WTC11 (cell line): ENCODE data around the gene CPXM2. TPM values are rescaled to one million over a fixed set of nuclear protein-coding genes. Genes with fewer than 3 reads are reported as not detected.

ENCODE experiments used
- ATAC-seq: fragments of 200-7000 bp; cut with Tn5 transposase; 2 replicates; pipeline ENCODE4 v1.10.0; 2021; ENCODE audit warnings: mild to moderate bottlenecking, moderate library complexity
- CTCF ChIA-PET: fragments of 300-600 bp; sonication (Branson Sonifier 250); formaldehyde crosslinking; loops from one replicate; lab custom pipeline; 2021; ENCODE audit warnings: antibody characterized with exemption; lab: Charles Lee
- POLR2A ChIA-PET: fragments of 350-600 bp; sonication (Branson Sonifier 250); formaldehyde crosslinking; loops from one replicate; lab custom pipeline; 2021; ENCODE audit warnings: antibody characterized with exemption; lab: Charles Lee
- DNase-seq: peaks from one replicate; pipeline ENCODE4 v3.0.0; 2021; ENCODE audit warnings: low spot score
- H3K27ac Mint-ChIP-seq: 2 replicates; pipeline ENCODE4 v1.8.0; 2021; ENCODE audit warnings: mixed read lengths
- H3K27me3 Mint-ChIP-seq: 2 replicates; pipeline ENCODE4 v1.8.0; 2021; ENCODE audit warnings: low read depth, mild to moderate bottlenecking, moderate library complexity, mixed read lengths
- H3K36me3 Mint-ChIP-seq: 2 replicates; pipeline ENCODE4 v1.8.0; 2021; ENCODE audit warnings: mixed read lengths
- H3K4me1 Mint-ChIP-seq: 2 replicates; pipeline ENCODE4 v1.8.0; 2022; ENCODE audit warnings: mixed read lengths
- H3K4me3 Mint-ChIP-seq: 2 replicates; pipeline ENCODE4 v1.8.0; 2021; ENCODE audit warnings: mild to moderate bottlenecking, moderate library complexity, mixed read lengths
- H3K9me3 Mint-ChIP-seq: 2 replicates; pipeline ENCODE4 v1.8.0; 2021; ENCODE audit warnings: mixed read lengths
- CREM ChIP-seq: sonication (generic); formaldehyde crosslinking; IDR thresholded peaks from 2 replicates; pipeline ENCODE4 v1.8.1; 2022; ENCODE audit warnings: mild to moderate bottlenecking, missing genetic modification reagents, moderate library complexity
- ESRRA ChIP-seq: sonication (generic); formaldehyde crosslinking; IDR thresholded peaks from 2 replicates; pipeline ENCODE4 v1.8.1; 2022; ENCODE audit warnings: mild to moderate bottlenecking, missing genetic modification reagents, borderline replicate concordance
- FOXJ3 ChIP-seq: sonication (generic); formaldehyde crosslinking; IDR thresholded peaks from 2 replicates; pipeline ENCODE4 v1.9.0; 2021; ENCODE audit warnings: missing genetic modification reagents, mild to moderate bottlenecking, borderline replicate concordance
- FOXK1 ChIP-seq: sonication (generic); formaldehyde crosslinking; IDR thresholded peaks from 2 replicates; pipeline ENCODE4 v1.8.0; 2022; ENCODE audit warnings: mild to moderate bottlenecking, moderate library complexity, missing genetic modification reagents
- HMGXB4 ChIP-seq: sonication (generic); formaldehyde crosslinking; IDR thresholded peaks from 2 replicates; pipeline ENCODE4 v1.8.1; 2023; ENCODE audit warnings: mild to moderate bottlenecking, moderate library complexity, missing genetic modification reagents
- JAZF1 ChIP-seq: fragments of 250-450 bp; sonication (Bioruptor Pico); IDR thresholded peaks from 2 replicates; pipeline ENCODE4 v1.9.0; 2021; ENCODE audit warnings: moderate library complexity, mild to moderate bottlenecking, inconsistent platforms
- NR2C2 ChIP-seq: sonication (generic); formaldehyde crosslinking; IDR thresholded peaks from 2 replicates; pipeline ENCODE4 v1.8.0; 2022; ENCODE audit warnings: mild to moderate bottlenecking, missing genetic modification reagents
- RORB ChIP-seq: fragments of 250-450 bp; sonication (Bioruptor Pico); IDR thresholded peaks from 2 replicates; pipeline ENCODE4 v1.9.0; 2021; ENCODE audit warnings: mild to moderate bottlenecking
- SMAD4 ChIP-seq: sonication (generic); formaldehyde crosslinking; IDR thresholded peaks from 2 replicates; pipeline ENCODE4 v1.8.0; 2022; ENCODE audit warnings: mild to moderate bottlenecking, missing genetic modification reagents
- TEAD4 ChIP-seq: sonication (generic); formaldehyde crosslinking; IDR thresholded peaks from 2 replicates; pipeline ENCODE4 v1.8.0; 2022; ENCODE audit warnings: mild to moderate bottlenecking, missing genetic modification reagents
- ZNF138 ChIP-seq: sonication (generic); formaldehyde crosslinking; conservative IDR thresholded peaks from 2 replicates; pipeline ENCODE4 v1.8.1; 2022; ENCODE audit warnings: mild to moderate bottlenecking, moderate library complexity, missing genetic modification reagents
- ZNF532 ChIP-seq: fragments of 250-450 bp; sonication (Bioruptor Pico); IDR thresholded peaks from 2 replicates; pipeline ENCODE4 v1.9.0; 2021; ENCODE audit warnings: mild to moderate bottlenecking, borderline replicate concordance
- total RNA-seq: library from RNA; stranded (reverse); gene quantifications from 3 replicates; pipeline ENCODE4 v1.2.3, GENCODE V29; 2021
- TF ChIP-seq, protein P1 (sequence below): sonication (generic); formaldehyde crosslinking; conservative IDR thresholded peaks from 2 replicates; pipeline ENCODE4 v1.8.1; 2022; ENCODE audit warnings: mild to moderate bottlenecking, missing genetic modification reagents
- TF ChIP-seq, protein P2 (sequence below): sonication (generic); formaldehyde crosslinking; IDR thresholded peaks from 2 replicates; pipeline ENCODE4 v1.8.0; 2022; ENCODE audit warnings: mild to moderate bottlenecking, missing genetic modification reagents

The CPXM2 gene
- total RNA-seq, 1 experiment from 2014 or later = 3.4 TPM

DNA sequence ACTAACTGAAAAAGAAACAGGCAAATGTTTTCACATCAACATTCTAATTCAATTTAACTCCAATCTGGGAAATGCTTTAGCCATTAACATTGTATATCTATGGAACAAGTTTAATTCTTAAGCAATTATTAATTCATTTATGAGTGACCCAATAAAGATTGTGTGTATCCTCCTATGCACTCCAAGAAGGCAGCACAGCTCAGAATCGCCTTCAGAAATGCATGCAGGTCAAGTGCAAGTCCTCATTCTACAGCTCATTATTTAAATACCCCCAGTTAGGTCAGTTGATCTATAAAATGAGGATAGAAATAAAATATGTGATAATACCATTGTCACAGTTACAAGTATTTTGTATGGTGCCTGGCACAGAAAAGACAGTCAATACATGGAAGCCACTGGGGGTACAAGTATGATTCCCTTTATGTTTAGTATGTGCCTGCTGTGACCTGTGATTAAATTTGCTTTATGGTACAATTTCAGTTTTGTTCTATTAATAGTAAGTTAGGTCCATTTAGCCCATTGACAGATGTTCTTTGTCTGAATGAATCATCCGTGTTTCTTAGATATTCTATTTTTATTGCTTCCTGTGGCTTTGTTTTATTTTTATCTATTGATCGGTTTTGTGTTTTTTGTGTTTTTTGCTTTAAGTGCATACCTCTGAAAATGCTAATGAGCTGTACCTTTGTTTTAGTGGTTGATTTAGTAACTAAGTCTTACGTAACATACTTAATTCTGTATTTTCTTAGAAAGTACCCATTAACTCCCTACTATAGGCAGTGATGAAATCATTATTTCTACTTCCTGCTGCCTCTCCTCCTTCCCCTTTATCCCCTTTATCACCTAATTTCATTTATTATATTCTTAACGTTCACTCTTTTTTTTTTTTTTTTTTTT is 42.8 kb downstream of the CPXM2 start:
- peaks cover 21% of the 10 kb centered on the region for H3K36me3 Mint-ChIP-seq
- ATAC-seq (no peak), DNase-seq (no peak)
- H3K9me3 Mint-ChIP-seq = peaks cover 25% of the 10 kb centered on the region
- H3K27ac Mint-ChIP-seq = no peak overlapping the region
- H3K27me3 Mint-ChIP-seq = no peaks in the 10 kb centered on the region
- no peak for TF ChIP-seq HMGXB4 (CRISPR knock-in tag)
- no peak for TF ChIP-seq TEAD4 (CRISPR knock-in tag)
- no peak for TF ChIP-seq ZNF532 (CRISPR knock-in tag)
- TF ChIP-seq, protein P1, sequence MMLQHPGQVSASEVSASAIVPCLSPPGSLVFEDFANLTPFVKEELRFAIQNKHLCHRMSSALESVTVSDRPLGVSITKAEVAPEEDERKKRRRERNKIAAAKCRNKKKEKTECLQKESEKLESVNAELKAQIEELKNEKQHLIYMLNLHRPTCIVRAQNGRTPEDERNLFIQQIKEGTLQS = no peak
- no peak for TF ChIP-seq FOXJ3 (CRISPR knock-in tag)
- ChIA-PET POLR2A (interaction anchor here (0.7 kb wide), 1 partner anchor 513 kb away, joined by 5 read pairs; no protein-coding TSS in a partner anchor), CTCF (interaction anchor here (0.6 kb wide), 1 partner anchor 57 kb away, joined by 3 read pairs; no protein-coding TSS in a partner anchor)
- peaks cover 3% of the 10 kb centered on the region for H3K4me1 Mint-ChIP-seq
- no peak overlapping the region for H3K4me3 Mint-ChIP-seq

DNA sequence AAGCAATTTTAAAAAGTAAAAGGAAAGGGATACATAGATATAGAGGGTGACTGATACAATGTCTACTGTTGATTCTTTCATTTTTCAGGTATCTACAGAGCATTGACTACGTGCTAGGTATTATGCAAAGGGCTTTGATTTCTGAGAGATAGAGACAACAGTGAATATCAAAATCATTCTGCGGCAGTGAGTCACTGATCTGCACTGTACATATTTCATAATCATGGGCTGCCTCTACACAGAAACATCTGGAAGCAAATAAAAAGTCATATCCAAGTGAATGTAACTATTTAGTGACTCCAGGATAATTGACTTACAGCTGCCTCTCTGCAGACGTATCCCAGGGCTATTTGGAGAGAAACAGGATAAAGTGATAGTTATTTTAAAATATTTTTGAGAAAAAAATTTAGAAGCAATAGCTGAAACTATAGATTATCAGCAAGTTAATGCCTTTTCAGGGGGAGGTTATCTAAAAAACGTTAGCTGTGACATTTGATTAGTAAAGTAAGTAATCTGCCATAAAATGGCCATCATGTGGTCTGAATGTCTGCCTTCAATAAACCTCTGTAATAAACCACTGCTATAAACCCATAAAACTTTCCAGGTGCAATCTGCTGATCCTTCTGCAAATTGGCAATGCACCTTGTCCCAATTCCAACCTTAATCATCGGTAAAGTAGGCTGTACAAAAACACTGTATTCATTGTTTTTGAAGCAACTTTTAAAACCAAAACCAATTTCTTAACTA is 43.7 kb downstream of the CPXM2 start:
- H3K9me3 Mint-ChIP-seq = peaks cover 25% of the 10 kb centered on the region

More for the DNA sequence above, 43.7 kb downstream of the CPXM2 start:
- ChIA-PET POLR2A (no interaction called here), CTCF (no interaction called here)
- DNase-seq (no peak), ATAC-seq (no peak)
- Mint-ChIP-seq H3K27me3 (no peaks in the 10 kb centered on the region), H3K4me1 (peaks cover 3% of the 10 kb centered on the region), H3K36me3 (peaks cover 21% of the 10 kb centered on the region), H3K27ac (no peak overlapping the region), H3K4me3 (no peak overlapping the region)
- TF ChIP-seq ZNF532 (CRISPR knock-in tag) = no peak
- no peak for TF ChIP-seq ESRRA (CRISPR knock-in tag)
- TF ChIP-seq ZNF138 = no peak
- TF ChIP-seq NR2C2 (CRISPR knock-in tag) = no peak
- TF ChIP-seq CREM = no peak
- no peak for TF ChIP-seq JAZF1 (CRISPR knock-in tag)
- TF ChIP-seq SMAD4 = no peak
- TF ChIP-seq, protein P2, sequence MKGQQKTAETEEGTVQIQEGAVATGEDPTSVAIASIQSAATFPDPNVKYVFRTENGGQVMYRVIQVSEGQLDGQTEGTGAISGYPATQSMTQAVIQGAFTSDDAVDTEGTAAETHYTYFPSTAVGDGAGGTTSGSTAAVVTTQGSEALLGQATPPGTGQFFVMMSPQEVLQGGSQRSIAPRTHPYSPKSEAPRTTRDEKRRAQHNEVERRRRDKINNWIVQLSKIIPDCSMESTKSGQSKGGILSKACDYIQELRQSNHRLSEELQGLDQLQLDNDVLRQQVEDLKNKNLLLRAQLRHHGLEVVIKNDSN = no peak
- TF ChIP-seq FOXK1 (CRISPR knock-in tag) = no peak
- no peak for TF ChIP-seq RORB (CRISPR knock-in tag)
